Measurements from ENCODE around the gene NDUFV1.
A peak's percentile ranks its signal among the peaks of the same experiment; 100 is the strongest.
"Not testable (repeated sequence)": the region's sequence is repeated elsewhere in the genome, so short reads cannot be mapped to it uniquely, and the experiment has no call there.

The NDUFV1 gene

GRCh38 chr11:67612751-67613150 lies 6.0 kb downstream of the NDUFV1 start:
- DNase-seq = no peak

GRCh38 chr11:67613313-67613959 lies 6.7 kb downstream of the NDUFV1 start:
- no peak for DNase-seq

GRCh38 chr11:67613960-67614715 lies 7.4 kb downstream of the NDUFV1 start:
- DNase-seq = peak; percentile 89

- DNase-seq = peak; percentile 26
These were observed 8.3 kb downstream of the NDUFV1 start for GRCh38 chr11:67614730-67615714.

GRCh38 chr11:67615728-67616430 lies 9.1 kb downstream of the NDUFV1 start:
- peak; percentile 15 for DNase-seq

GRCh38 chr11:67616431-67617242 lies 9.9 kb downstream of the NDUFV1 start:
- no peak for DNase-seq

GRCh38 chr11:67617243-67617953 lies 10.7 kb downstream of the NDUFV1 start:
- DNase-seq = no peak

- DNase-seq = not testable (repeated sequence)
These were observed 12.3 kb downstream of the NDUFV1 start for GRCh38 chr11:67618901-67619659.

- not testable (repeated sequence) for DNase-seq
These were observed 13.2 kb downstream of the NDUFV1 start for GRCh38 chr11:67619683-67620618.

- DNase-seq = not testable (repeated sequence)
These were observed 13.9 kb downstream of the NDUFV1 start for GRCh38 chr11:67620621-67621020.

GRCh38 chr11:67621928-67622327 lies 15.2 kb downstream of the NDUFV1 start:
- DNase-seq = not testable (repeated sequence)

GRCh38 chr11:67622905-67623304 lies 16.2 kb downstream of the NDUFV1 start:
- not testable (repeated sequence) for DNase-seq

GRCh38 chr11:67623795-67624194 lies 17.1 kb downstream of the NDUFV1 start:
- DNase-seq = not testable (repeated sequence)

GRCh38 chr11:67626131-67626833 lies 19.5 kb downstream of the NDUFV1 start:
- not testable (repeated sequence) for DNase-seq

- DNase-seq = no peak
These were observed 20.2 kb downstream of the NDUFV1 start for GRCh38 chr11:67626970-67627369.

- no peak for DNase-seq
These were observed 20.7 kb downstream of the NDUFV1 start for GRCh38 chr11:67627441-67627811.

- DNase-seq = no peak
These were observed 21.3 kb downstream of the NDUFV1 start for GRCh38 chr11:67627812-67628624.

Measured in CD4-positive, alpha-beta T cell treated with Interleukin-4 for 4 hours (primary cell).